ENCODE measurements around the gene THBS2.

- TF ChIP-seq TCF12 (IDR thresholded peaks at IDR 0.05; ENCODE audit: low read depth, low read length) (no peak), CHD2 (IDR thresholded peaks at IDR 0.05; ENCODE audit: borderline replicate concordance, low read depth, low read length) (no peak), RBBP5 (conservative IDR thresholded peaks at IDR 0.05) (no peak), FOS (IDR thresholded peaks at IDR 0.05; ENCODE audit: borderline replicate concordance, extremely low read depth, insufficient read length) (no peak), RCOR1 (conservative IDR thresholded peaks at IDR 0.05; ENCODE audit: low read depth, low read length) (no peak), MTA3 (IDR thresholded peaks at IDR 0.05; ENCODE audit: borderline replicate concordance, low read length) (no peak)
- TF ChIP-seq, protein P1, sequence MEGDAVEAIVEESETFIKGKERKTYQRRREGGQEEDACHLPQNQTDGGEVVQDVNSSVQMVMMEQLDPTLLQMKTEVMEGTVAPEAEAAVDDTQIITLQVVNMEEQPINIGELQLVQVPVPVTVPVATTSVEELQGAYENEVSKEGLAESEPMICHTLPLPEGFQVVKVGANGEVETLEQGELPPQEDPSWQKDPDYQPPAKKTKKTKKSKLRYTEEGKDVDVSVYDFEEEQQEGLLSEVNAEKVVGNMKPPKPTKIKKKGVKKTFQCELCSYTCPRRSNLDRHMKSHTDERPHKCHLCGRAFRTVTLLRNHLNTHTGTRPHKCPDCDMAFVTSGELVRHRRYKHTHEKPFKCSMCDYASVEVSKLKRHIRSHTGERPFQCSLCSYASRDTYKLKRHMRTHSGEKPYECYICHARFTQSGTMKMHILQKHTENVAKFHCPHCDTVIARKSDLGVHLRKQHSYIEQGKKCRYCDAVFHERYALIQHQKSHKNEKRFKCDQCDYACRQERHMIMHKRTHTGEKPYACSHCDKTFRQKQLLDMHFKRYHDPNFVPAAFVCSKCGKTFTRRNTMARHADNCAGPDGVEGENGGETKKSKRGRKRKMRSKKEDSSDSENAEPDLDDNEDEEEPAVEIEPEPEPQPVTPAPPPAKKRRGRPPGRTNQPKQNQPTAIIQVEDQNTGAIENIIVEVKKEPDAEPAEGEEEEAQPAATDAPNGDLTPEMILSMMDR (IDR thresholded peaks at IDR 0.05 in 2 of 3, conservative IDR thresholded peaks at IDR 0.05 in 1 of 3; ENCODE audit: control insufficient read depth in 2 of 3, extremely low read depth in 1 of 3, insufficient read depth in 1 of 3, low read depth in 3 of 3, low read length in 3 of 3), result no peak
Observed at GRCh38 chr6:169188051-169188470, 65.6 kb downstream of the THBS2 start.

All from GM12878 (cell line).